ENCODE measurements around the gene ADAT3.

The ADAT3 gene

DNA sequence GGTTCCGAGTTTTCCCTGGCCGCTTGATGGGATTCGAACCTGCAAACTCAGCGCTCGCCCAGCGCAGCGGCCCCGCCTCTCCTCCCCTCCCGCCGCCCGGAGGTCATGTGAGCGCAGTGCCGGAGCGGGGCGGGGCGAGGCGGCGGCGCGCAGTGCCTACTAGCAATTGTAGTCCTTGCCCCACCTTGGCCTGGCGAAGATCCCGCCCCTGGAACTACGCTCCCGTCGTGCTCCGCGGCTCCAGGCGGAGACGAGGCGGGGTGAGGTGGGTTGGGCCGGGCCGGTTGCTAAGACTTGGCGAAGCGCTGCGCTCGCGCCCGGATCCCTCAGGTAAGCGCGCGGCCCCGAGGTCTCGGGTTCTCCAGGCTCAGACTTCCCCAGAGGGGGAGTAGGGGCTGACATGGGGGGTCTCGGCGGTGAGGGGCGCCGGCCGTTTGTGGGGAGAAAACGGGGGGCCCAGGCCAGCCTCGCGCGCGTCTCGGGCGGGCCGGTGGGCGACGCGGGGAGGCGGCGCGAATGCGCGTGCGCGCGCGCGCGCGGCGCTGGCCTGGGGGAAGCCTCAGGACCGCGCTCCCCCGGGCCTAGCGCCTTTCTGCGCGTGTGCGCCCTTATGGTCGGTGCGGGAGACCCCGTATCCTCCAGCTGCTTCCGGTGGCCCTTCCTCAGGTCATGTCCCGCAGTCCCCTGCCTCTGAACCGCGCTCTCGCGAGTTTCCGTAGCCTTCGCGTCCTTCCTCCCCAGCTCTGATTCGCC, at the start of gene ADAT3, which contains the start of gene SCAMP4 (continued):
- TF ChIP-seq, protein P1, sequence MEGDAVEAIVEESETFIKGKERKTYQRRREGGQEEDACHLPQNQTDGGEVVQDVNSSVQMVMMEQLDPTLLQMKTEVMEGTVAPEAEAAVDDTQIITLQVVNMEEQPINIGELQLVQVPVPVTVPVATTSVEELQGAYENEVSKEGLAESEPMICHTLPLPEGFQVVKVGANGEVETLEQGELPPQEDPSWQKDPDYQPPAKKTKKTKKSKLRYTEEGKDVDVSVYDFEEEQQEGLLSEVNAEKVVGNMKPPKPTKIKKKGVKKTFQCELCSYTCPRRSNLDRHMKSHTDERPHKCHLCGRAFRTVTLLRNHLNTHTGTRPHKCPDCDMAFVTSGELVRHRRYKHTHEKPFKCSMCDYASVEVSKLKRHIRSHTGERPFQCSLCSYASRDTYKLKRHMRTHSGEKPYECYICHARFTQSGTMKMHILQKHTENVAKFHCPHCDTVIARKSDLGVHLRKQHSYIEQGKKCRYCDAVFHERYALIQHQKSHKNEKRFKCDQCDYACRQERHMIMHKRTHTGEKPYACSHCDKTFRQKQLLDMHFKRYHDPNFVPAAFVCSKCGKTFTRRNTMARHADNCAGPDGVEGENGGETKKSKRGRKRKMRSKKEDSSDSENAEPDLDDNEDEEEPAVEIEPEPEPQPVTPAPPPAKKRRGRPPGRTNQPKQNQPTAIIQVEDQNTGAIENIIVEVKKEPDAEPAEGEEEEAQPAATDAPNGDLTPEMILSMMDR (tag by site-specific recombination; IDR thresholded peaks at IDR 0.05), result no peak
- no peak for TF ChIP-seq ZNF214 (tag by site-specific recombination; IDR thresholded peaks at IDR 0.05; ENCODE audit: borderline replicate concordance)
- no peak for TF ChIP-seq ZNF501 (tag by site-specific recombination; IDR thresholded peaks at IDR 0.05)
- TF ChIP-seq WT1 (tag by site-specific recombination; IDR thresholded peaks at IDR 0.05), result no peak; the same call in 1 of the 2 replicates
- TF ChIP-seq, protein P2, sequence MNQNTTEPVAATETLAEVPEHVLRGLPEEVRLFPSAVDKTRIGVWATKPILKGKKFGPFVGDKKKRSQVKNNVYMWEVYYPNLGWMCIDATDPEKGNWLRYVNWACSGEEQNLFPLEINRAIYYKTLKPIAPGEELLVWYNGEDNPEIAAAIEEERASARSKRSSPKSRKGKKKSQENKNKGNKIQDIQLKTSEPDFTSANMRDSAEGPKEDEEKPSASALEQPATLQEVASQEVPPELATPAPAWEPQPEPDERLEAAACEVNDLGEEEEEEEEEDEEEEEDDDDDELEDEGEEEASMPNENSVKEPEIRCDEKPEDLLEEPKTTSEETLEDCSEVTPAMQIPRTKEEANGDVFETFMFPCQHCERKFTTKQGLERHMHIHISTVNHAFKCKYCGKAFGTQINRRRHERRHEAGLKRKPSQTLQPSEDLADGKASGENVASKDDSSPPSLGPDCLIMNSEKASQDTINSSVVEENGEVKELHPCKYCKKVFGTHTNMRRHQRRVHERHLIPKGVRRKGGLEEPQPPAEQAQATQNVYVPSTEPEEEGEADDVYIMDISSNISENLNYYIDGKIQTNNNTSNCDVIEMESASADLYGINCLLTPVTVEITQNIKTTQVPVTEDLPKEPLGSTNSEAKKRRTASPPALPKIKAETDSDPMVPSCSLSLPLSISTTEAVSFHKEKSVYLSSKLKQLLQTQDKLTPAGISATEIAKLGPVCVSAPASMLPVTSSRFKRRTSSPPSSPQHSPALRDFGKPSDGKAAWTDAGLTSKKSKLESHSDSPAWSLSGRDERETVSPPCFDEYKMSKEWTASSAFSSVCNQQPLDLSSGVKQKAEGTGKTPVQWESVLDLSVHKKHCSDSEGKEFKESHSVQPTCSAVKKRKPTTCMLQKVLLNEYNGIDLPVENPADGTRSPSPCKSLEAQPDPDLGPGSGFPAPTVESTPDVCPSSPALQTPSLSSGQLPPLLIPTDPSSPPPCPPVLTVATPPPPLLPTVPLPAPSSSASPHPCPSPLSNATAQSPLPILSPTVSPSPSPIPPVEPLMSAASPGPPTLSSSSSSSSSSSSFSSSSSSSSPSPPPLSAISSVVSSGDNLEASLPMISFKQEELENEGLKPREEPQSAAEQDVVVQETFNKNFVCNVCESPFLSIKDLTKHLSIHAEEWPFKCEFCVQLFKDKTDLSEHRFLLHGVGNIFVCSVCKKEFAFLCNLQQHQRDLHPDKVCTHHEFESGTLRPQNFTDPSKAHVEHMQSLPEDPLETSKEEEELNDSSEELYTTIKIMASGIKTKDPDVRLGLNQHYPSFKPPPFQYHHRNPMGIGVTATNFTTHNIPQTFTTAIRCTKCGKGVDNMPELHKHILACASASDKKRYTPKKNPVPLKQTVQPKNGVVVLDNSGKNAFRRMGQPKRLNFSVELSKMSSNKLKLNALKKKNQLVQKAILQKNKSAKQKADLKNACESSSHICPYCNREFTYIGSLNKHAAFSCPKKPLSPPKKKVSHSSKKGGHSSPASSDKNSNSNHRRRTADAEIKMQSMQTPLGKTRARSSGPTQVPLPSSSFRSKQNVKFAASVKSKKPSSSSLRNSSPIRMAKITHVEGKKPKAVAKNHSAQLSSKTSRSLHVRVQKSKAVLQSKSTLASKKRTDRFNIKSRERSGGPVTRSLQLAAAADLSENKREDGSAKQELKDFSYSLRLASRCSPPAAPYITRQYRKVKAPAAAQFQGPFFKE (tag by site-specific recombination; IDR thresholded peaks at IDR 0.05; ENCODE audit: borderline replicate concordance), result no peak
- TF ChIP-seq ZNF146 (tag by site-specific recombination; IDR thresholded peaks at IDR 0.05), result peak; percentile 8; the same call in 1 of the 2 replicates
- TF ChIP-seq ZNF571 (tag by site-specific recombination; IDR thresholded peaks at IDR 0.05), result no peak
- TF ChIP-seq, protein P3, sequence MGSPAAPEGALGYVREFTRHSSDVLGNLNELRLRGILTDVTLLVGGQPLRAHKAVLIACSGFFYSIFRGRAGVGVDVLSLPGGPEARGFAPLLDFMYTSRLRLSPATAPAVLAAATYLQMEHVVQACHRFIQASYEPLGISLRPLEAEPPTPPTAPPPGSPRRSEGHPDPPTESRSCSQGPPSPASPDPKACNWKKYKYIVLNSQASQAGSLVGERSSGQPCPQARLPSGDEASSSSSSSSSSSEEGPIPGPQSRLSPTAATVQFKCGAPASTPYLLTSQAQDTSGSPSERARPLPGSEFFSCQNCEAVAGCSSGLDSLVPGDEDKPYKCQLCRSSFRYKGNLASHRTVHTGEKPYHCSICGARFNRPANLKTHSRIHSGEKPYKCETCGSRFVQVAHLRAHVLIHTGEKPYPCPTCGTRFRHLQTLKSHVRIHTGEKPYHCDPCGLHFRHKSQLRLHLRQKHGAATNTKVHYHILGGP (tag by site-specific recombination; IDR thresholded peaks at IDR 0.05), result no peak
- no peak for TF ChIP-seq ZNF670 (tag by site-specific recombination; IDR thresholded peaks at IDR 0.05; ENCODE audit: low read depth)
- TF ChIP-seq ZNF324 (tag by site-specific recombination; IDR thresholded peaks at IDR 0.05), result peak; percentile 48; the same call in 1 of the 2 replicates
- TF ChIP-seq, protein P4, sequence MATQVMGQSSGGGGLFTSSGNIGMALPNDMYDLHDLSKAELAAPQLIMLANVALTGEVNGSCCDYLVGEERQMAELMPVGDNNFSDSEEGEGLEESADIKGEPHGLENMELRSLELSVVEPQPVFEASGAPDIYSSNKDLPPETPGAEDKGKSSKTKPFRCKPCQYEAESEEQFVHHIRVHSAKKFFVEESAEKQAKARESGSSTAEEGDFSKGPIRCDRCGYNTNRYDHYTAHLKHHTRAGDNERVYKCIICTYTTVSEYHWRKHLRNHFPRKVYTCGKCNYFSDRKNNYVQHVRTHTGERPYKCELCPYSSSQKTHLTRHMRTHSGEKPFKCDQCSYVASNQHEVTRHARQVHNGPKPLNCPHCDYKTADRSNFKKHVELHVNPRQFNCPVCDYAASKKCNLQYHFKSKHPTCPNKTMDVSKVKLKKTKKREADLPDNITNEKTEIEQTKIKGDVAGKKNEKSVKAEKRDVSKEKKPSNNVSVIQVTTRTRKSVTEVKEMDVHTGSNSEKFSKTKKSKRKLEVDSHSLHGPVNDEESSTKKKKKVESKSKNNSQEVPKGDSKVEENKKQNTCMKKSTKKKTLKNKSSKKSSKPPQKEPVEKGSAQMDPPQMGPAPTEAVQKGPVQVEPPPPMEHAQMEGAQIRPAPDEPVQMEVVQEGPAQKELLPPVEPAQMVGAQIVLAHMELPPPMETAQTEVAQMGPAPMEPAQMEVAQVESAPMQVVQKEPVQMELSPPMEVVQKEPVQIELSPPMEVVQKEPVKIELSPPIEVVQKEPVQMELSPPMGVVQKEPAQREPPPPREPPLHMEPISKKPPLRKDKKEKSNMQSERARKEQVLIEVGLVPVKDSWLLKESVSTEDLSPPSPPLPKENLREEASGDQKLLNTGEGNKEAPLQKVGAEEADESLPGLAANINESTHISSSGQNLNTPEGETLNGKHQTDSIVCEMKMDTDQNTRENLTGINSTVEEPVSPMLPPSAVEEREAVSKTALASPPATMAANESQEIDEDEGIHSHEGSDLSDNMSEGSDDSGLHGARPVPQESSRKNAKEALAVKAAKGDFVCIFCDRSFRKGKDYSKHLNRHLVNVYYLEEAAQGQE (tag by site-specific recombination; IDR thresholded peaks at IDR 0.05), result no peak
- no peak for TF ChIP-seq ZNF350 (tag by site-specific recombination; IDR thresholded peaks at IDR 0.05)
- TF ChIP-seq, protein P5, sequence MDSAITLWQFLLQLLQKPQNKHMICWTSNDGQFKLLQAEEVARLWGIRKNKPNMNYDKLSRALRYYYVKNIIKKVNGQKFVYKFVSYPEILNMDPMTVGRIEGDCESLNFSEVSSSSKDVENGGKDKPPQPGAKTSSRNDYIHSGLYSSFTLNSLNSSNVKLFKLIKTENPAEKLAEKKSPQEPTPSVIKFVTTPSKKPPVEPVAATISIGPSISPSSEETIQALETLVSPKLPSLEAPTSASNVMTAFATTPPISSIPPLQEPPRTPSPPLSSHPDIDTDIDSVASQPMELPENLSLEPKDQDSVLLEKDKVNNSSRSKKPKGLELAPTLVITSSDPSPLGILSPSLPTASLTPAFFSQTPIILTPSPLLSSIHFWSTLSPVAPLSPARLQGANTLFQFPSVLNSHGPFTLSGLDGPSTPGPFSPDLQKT (IDR thresholded peaks at IDR 0.05; ENCODE audit: borderline replicate concordance, low read depth, low read length), result no peak; the same call in 1 of the 2 replicates
- no peak for TF ChIP-seq SCRT2 (tag by site-specific recombination; IDR thresholded peaks at IDR 0.05)
- TF ChIP-seq ZNF791 (tag by site-specific recombination; IDR thresholded peaks at IDR 0.05), result no peak
- no peak for TF ChIP-seq ZNF211 (tag by site-specific recombination; IDR thresholded peaks at IDR 0.05; ENCODE audit: low read depth)
- TF ChIP-seq ZNF366 (tag by site-specific recombination; conservative IDR thresholded peaks at IDR 0.05), result no peak
- no peak for TF ChIP-seq GFI1B (tag by site-specific recombination; IDR thresholded peaks at IDR 0.05)
- no peak for TF ChIP-seq ZNF174 (tag by site-specific recombination; IDR thresholded peaks at IDR 0.05)
- no peak for TF ChIP-seq ZNF707 (tag by site-specific recombination; IDR thresholded peaks at IDR 0.05)
- TF ChIP-seq ZNF837 (tag by site-specific recombination; IDR thresholded peaks at IDR 0.05), result no peak
- no peak for TF ChIP-seq ZNF624 (tag by site-specific recombination; IDR thresholded peaks at IDR 0.05)
- TF ChIP-seq, protein P6, sequence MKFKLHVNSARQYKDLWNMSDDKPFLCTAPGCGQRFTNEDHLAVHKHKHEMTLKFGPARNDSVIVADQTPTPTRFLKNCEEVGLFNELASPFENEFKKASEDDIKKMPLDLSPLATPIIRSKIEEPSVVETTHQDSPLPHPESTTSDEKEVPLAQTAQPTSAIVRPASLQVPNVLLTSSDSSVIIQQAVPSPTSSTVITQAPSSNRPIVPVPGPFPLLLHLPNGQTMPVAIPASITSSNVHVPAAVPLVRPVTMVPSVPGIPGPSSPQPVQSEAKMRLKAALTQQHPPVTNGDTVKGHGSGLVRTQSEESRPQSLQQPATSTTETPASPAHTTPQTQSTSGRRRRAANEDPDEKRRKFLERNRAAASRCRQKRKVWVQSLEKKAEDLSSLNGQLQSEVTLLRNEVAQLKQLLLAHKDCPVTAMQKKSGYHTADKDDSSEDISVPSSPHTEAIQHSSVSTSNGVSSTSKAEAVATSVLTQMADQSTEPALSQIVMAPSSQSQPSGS (tag by site-specific recombination; IDR thresholded peaks at IDR 0.05; ENCODE audit: low read depth), result no peak
- TF ChIP-seq ZNF585B (tag by site-specific recombination; IDR thresholded peaks at IDR 0.05), result no peak
- TF ChIP-seq KLF8 (tag by site-specific recombination; IDR thresholded peaks at IDR 0.05), result peak; percentile 100
